Measurements from ENCODE around the gene TPRN.
A peak's percentile ranks its signal among the peaks of the same experiment; 100 is the strongest.

TPRN gene

GRCh38 chr9:137223078-137223970 is 22.8 kb upstream of the TPRN start:
- DNase-seq = peak; percentile 97

GRCh38 chr9:137222190-137223077 is 21.9 kb upstream of the TPRN start, which contains the start of gene RNF208:
Gene RNF208, minus strand, starts transcription at chr9:137222240. Its CDS starts 1,028 bp downstream, at chr9:137221212.
- no peak for DNase-seq

GRCh38 chr9:137221506-137222111 is 21.1 kb upstream of the TPRN start:
- no peak for DNase-seq

GRCh38 chr9:137221095-137221505 is 20.6 kb upstream of the TPRN start:
- DNase-seq = no peak

GRCh38 chr9:137220317-137221094 is 20.0 kb upstream of the TPRN start:
- DNase-seq = no peak

- no peak for DNase-seq
These were observed 19.3 kb upstream of the TPRN start for GRCh38 chr9:137219757-137220316.

GRCh38 chr9:137218754-137219271 is 18.3 kb upstream of the TPRN start:
- DNase-seq = no peak

- no peak for DNase-seq
These were observed 17.7 kb upstream of the TPRN start for GRCh38 chr9:137218212-137218753.

GRCh38 chr9:137217276-137218211 is 17.0 kb upstream of the TPRN start:
- no peak for DNase-seq

- no peak for DNase-seq
These were observed 15.8 kb upstream of the TPRN start for GRCh38 chr9:137216188-137216965.

GRCh38 chr9:137215196-137215986 is 14.8 kb upstream of the TPRN start:
- no peak for DNase-seq

- no peak for DNase-seq
These were observed 14.1 kb upstream of the TPRN start for GRCh38 chr9:137214620-137215019.

- DNase-seq = no peak
These were observed 12.9 kb upstream of the TPRN start for GRCh38 chr9:137213160-137214060.

GRCh38 chr9:137212520-137212919 is 12.0 kb upstream of the TPRN start:
- DNase-seq = no peak

GRCh38 chr9:137211532-137211931 is 11.0 kb upstream of the TPRN start:
- no peak for DNase-seq

GRCh38 chr9:137206602-137207001 is 6.1 kb upstream of the TPRN start:
- no peak for DNase-seq
